Measurements from ENCODE around the gene GGACT.

GGACT gene

GRCh38 chr13:100514788-100515409 is 73.7 kb downstream of the GGACT start:
- FAIRE-seq (peak; percentile 75), DNase-seq (ENCODE audit: insufficient read length, low spot score) (peak; percentile 83)
- peak; percentile 97 for TF ChIP-seq CTCF (IDR thresholded peaks at IDR 0.05; ENCODE audit: insufficient read depth, missing control alignments)

- DNase-seq (ENCODE audit: insufficient read length, low spot score) (no peak), FAIRE-seq (no peak)
- TF ChIP-seq CTCF (IDR thresholded peaks at IDR 0.05; ENCODE audit: insufficient read depth, missing control alignments) = no peak
Observed at GRCh38 chr13:100513987-100514670, 74.5 kb downstream of the GGACT start.

GRCh38 chr13:100513171-100513570 is 75.4 kb downstream of the GGACT start:
- no peak for TF ChIP-seq CTCF (IDR thresholded peaks at IDR 0.05; ENCODE audit: insufficient read depth, missing control alignments)
- no peak for FAIRE-seq
- no peak for DNase-seq (ENCODE audit: insufficient read length, low spot score)

GRCh38 chr13:100512422-100512821 is 76.2 kb downstream of the GGACT start:
- no peak for DNase-seq (ENCODE audit: insufficient read length, low spot score)
- TF ChIP-seq CTCF (IDR thresholded peaks at IDR 0.05; ENCODE audit: insufficient read depth, missing control alignments) = no peak
- no peak for FAIRE-seq

- no peak for TF ChIP-seq CTCF (IDR thresholded peaks at IDR 0.05; ENCODE audit: insufficient read depth, missing control alignments)
- no peak for DNase-seq (ENCODE audit: insufficient read length, low spot score)
- no peak for FAIRE-seq
Observed at GRCh38 chr13:100511466-100511865, 77.1 kb downstream of the GGACT start.

- no peak for DNase-seq (ENCODE audit: insufficient read length, low spot score)
- FAIRE-seq = peak; percentile 29
- TF ChIP-seq CTCF (IDR thresholded peaks at IDR 0.05; ENCODE audit: insufficient read depth, missing control alignments) = no peak
Observed at GRCh38 chr13:100510208-100510957, 78.2 kb downstream of the GGACT start.

Measured in D721Med (cell line).